ENCODE data around the gene OSBPL3. TPM values are rescaled to one million over a fixed set of nuclear protein-coding genes. Genes with fewer than 3 reads are reported as not detected.

OSBPL3 gene
- total RNA-seq, 2 donors from 2014 or later = 52.9 to 53.0 TPM

GRCh38 chr7:24942226-24942625 is 37.8 kb downstream of the OSBPL3 start:
- Mint-ChIP-seq H3K4me1 (ENCODE audit: low read depth) (peaks cover 37% of the 10 kb centered on the region), H3K36me3 (ENCODE audit: insufficient read depth in 2 of 2) (peaks cover 2 to 9% of the 10 kb centered on the region in 2 donors), H3K4me3 (no peak overlapping the region), H3K27ac (no peak overlapping the region), H3K9me3 (peaks cover 2 to 5% of the 10 kb centered on the region in 2 donors), H3K27me3 (ENCODE audit: low read depth) (no peaks in the 10 kb centered on the region)
- DNase-seq = no peak
- no peak for ATAC-seq (replicated peaks in 1 of 2)

- no peak overlapping the region for H3K4me3 Mint-ChIP-seq
- peaks cover 4 to 13% of the 10 kb centered on the region in 2 donors for H3K36me3 Mint-ChIP-seq (ENCODE audit: insufficient read depth in 2 of 2)
- H3K9me3 Mint-ChIP-seq = peaks cover 3 to 6% of the 10 kb centered on the region in 2 donors
- DNase-seq (no peak), ATAC-seq (replicated peaks in 1 of 2) (no peak)
- H3K27me3 Mint-ChIP-seq (ENCODE audit: low read depth) = no peaks in the 10 kb centered on the region
- peaks cover 49% of the 10 kb centered on the region for H3K4me1 Mint-ChIP-seq (ENCODE audit: low read depth)
- H3K27ac Mint-ChIP-seq = no peak overlapping the region
Observed at GRCh38 chr7:24939416-24939815, 40.6 kb downstream of the OSBPL3 start.

GRCh38 chr7:24936121-24936824 is 43.7 kb downstream of the OSBPL3 start:
- Mint-ChIP-seq H3K27ac (peak overlapping the region; percentile 44), H3K27me3 (ENCODE audit: low read depth) (no peaks in the 10 kb centered on the region), H3K9me3 (peaks cover 3 to 6% of the 10 kb centered on the region in 2 donors), H3K4me1 (ENCODE audit: low read depth) (peaks cover 54% of the 10 kb centered on the region), H3K4me3 (peak overlapping the region in 1 of 2 donors; percentile 42), H3K36me3 (ENCODE audit: insufficient read depth in 2 of 2) (peaks cover 5 to 13% of the 10 kb centered on the region in 2 donors)
- DNase-seq (no peak), ATAC-seq (replicated peaks in 1 of 2) (peak in 1 of 2 donors; percentile 42)

- ATAC-seq (replicated peaks in 1 of 2) (no peak), DNase-seq (no peak)
- peaks cover 3 to 4% of the 10 kb centered on the region in 2 donors for H3K9me3 Mint-ChIP-seq
- H3K4me1 Mint-ChIP-seq (ENCODE audit: low read depth) = peaks cover 55% of the 10 kb centered on the region
- peaks cover 6 to 16% of the 10 kb centered on the region in 2 donors for H3K36me3 Mint-ChIP-seq (ENCODE audit: insufficient read depth in 2 of 2)
- no peak overlapping the region for H3K27ac Mint-ChIP-seq
- H3K4me3 Mint-ChIP-seq = no peak overlapping the region
- no peaks in the 10 kb centered on the region for H3K27me3 Mint-ChIP-seq (ENCODE audit: low read depth)
Observed at GRCh38 chr7:24933298-24933697, 46.7 kb downstream of the OSBPL3 start.

- no peak for DNase-seq
- no peak overlapping the region for H3K4me3 Mint-ChIP-seq
- peaks cover 3 to 4% of the 10 kb centered on the region in 2 donors for H3K9me3 Mint-ChIP-seq
- H3K4me1 Mint-ChIP-seq (ENCODE audit: low read depth) = peaks cover 51% of the 10 kb centered on the region
- H3K27ac Mint-ChIP-seq = no peak overlapping the region
- no peaks in the 10 kb centered on the region for H3K27me3 Mint-ChIP-seq (ENCODE audit: low read depth)
- peaks cover 6 to 16% of the 10 kb centered on the region in 2 donors for H3K36me3 Mint-ChIP-seq (ENCODE audit: insufficient read depth in 2 of 2)
- no peak for ATAC-seq (replicated peaks in 1 of 2)
Observed at GRCh38 chr7:24932815-24933214, 47.2 kb downstream of the OSBPL3 start.

- Mint-ChIP-seq H3K4me1 (ENCODE audit: low read depth) (peaks cover 47% of the 10 kb centered on the region), H3K27ac (no peak overlapping the region), H3K36me3 (ENCODE audit: insufficient read depth in 2 of 2) (peaks cover 6 to 12% of the 10 kb centered on the region in 2 donors), H3K27me3 (ENCODE audit: low read depth) (no peaks in the 10 kb centered on the region), H3K9me3 (peaks cover 3 to 4% of the 10 kb centered on the region in 2 donors), H3K4me3 (no peak overlapping the region)
- ATAC-seq (replicated peaks in 1 of 2) (no peak), DNase-seq (no peak)
Observed at GRCh38 chr7:24932389-24932788, 47.6 kb downstream of the OSBPL3 start.

- ATAC-seq (replicated peaks in 1 of 2) = no peak
- Mint-ChIP-seq H3K27ac (no peak overlapping the region), H3K27me3 (ENCODE audit: low read depth) (no peaks in the 10 kb centered on the region), H3K9me3 (peaks cover 3 to 4% of the 10 kb centered on the region in 2 donors), H3K4me3 (no peak overlapping the region), H3K4me1 (ENCODE audit: low read depth) (peaks cover 47% of the 10 kb centered on the region), H3K36me3 (ENCODE audit: insufficient read depth in 2 of 2) (peaks cover 6 to 10% of the 10 kb centered on the region in 2 donors)
- no peak for DNase-seq
Observed at GRCh38 chr7:24931844-24932243, 48.1 kb downstream of the OSBPL3 start.

GRCh38 chr7:24930856-24931255 is 49.1 kb downstream of the OSBPL3 start:
- Mint-ChIP-seq H3K27ac (peak overlapping the region; percentile 32), H3K4me1 (ENCODE audit: low read depth) (peaks cover 37% of the 10 kb centered on the region), H3K27me3 (ENCODE audit: low read depth) (no peaks in the 10 kb centered on the region), H3K36me3 (ENCODE audit: insufficient read depth in 2 of 2) (peaks cover 2 to 5% of the 10 kb centered on the region in 2 donors), H3K4me3 (no peak overlapping the region), H3K9me3 (no peaks in the 10 kb centered on the region)
- DNase-seq (no peak), ATAC-seq (replicated peaks in 1 of 2) (no peak)

- H3K4me1 Mint-ChIP-seq (ENCODE audit: low read depth) = peaks cover 38% of the 10 kb centered on the region
- DNase-seq = no peak
- H3K27ac Mint-ChIP-seq = no peak overlapping the region
- no peak overlapping the region for H3K4me3 Mint-ChIP-seq
- no peaks in the 10 kb centered on the region for H3K9me3 Mint-ChIP-seq
- no peaks in the 10 kb centered on the region for H3K27me3 Mint-ChIP-seq (ENCODE audit: low read depth)
- ATAC-seq (replicated peaks in 1 of 2) = no peak
- peaks cover 2 to 5% of the 10 kb centered on the region in 2 donors for H3K36me3 Mint-ChIP-seq (ENCODE audit: insufficient read depth in 2 of 2)
Observed at GRCh38 chr7:24926623-24927524, 53.1 kb downstream of the OSBPL3 start.

GRCh38 chr7:24924375-24924774 is 55.6 kb downstream of the OSBPL3 start:
- Mint-ChIP-seq H3K36me3 (ENCODE audit: insufficient read depth in 2 of 2) (no peaks in the 10 kb centered on the region), H3K4me3 (peak overlapping the region in 1 of 2 donors; percentile 56), H3K27ac (peak overlapping the region; percentile 24), H3K4me1 (ENCODE audit: low read depth) (peaks cover 53% of the 10 kb centered on the region), H3K27me3 (ENCODE audit: low read depth) (no peaks in the 10 kb centered on the region), H3K9me3 (no peaks in the 10 kb centered on the region)
- no peak for DNase-seq
- peak; percentile 29 to 61 for ATAC-seq (replicated peaks in 1 of 2)

GRCh38 chr7:24923172-24923865 is 56.7 kb downstream of the OSBPL3 start:
- DNase-seq = no peak
- Mint-ChIP-seq H3K36me3 (ENCODE audit: insufficient read depth in 2 of 2) (peaks cover 0 to 3% of the 10 kb centered on the region in 2 donors), H3K4me1 (ENCODE audit: low read depth) (peaks cover 64% of the 10 kb centered on the region), H3K27ac (peak overlapping the region; percentile 24), H3K4me3 (peak overlapping the region; percentile 15 to 35), H3K27me3 (ENCODE audit: low read depth) (no peaks in the 10 kb centered on the region), H3K9me3 (no peaks in the 10 kb centered on the region)
- ATAC-seq (replicated peaks in 1 of 2) = peak in 1 of 2 donors; percentile 8

- no peak for ATAC-seq (replicated peaks in 1 of 2)
- Mint-ChIP-seq H3K36me3 (ENCODE audit: insufficient read depth in 2 of 2) (peaks cover 0 to 5% of the 10 kb centered on the region in 2 donors), H3K27ac (peak overlapping the region; percentile 24), H3K4me1 (ENCODE audit: low read depth) (peaks cover 74% of the 10 kb centered on the region), H3K27me3 (ENCODE audit: low read depth) (no peaks in the 10 kb centered on the region), H3K4me3 (peak overlapping the region in 1 of 2 donors; percentile 76), H3K9me3 (no peaks in the 10 kb centered on the region)
- no peak for DNase-seq
Observed at GRCh38 chr7:24922099-24922773, 57.7 kb downstream of the OSBPL3 start.
